Esophagus (tissue), 2 donors: ENCODE measurements around the gene P2RY13. TPM values are rescaled to one million over a fixed set of nuclear protein-coding genes. Genes with fewer than 3 reads are reported as not detected.

Experiments used
- H3K27ac ChIP-seq, 2 donors: one replicate each; pipeline ENCODE4 v1.5.1; 2013; ENCODE audit warnings: low read depth in 2 of 2, mild to moderate bottlenecking in 2 of 2, inconsistent platforms in 1 of 2, low read length in 1 of 2, moderate library complexity in 1 of 2
- H3K27me3 ChIP-seq, 2 donors: one replicate each; pipeline ENCODE4 v1.6.1; 2013; ENCODE audit warnings: low read length in 2 of 2, control low read depth in 1 of 2, mild to moderate bottlenecking in 1 of 2; ENCODE audit not compliant: insufficient read depth in 2 of 2, control insufficient read depth in 1 of 2
- H3K36me3 ChIP-seq, 2 donors: one replicate each; pipeline ENCODE4 v1.6.1; 2013; ENCODE audit warnings: low read length in 1 of 2; ENCODE audit not compliant: control insufficient read depth in 2 of 2, insufficient read depth in 2 of 2
- H3K4me1 ChIP-seq, 2 donors: one replicate each; pipeline ENCODE4 v1.6.1; 2013; ENCODE audit warnings: low read length in 1 of 2; ENCODE audit not compliant: control insufficient read depth in 2 of 2, insufficient read depth in 2 of 2
- H3K4me3 ChIP-seq, 2 donors: one replicate each; pipeline ENCODE4 v1.5.1; 2013; ENCODE audit warnings: low read length in 2 of 2, mild to moderate bottlenecking in 2 of 2, low read depth in 1 of 2, moderate library complexity in 1 of 2
- H3K9me3 ChIP-seq, 2 donors: one replicate each; pipeline ENCODE4 v1.6.1; 2013; ENCODE audit warnings: mild to moderate bottlenecking in 2 of 2, low read depth in 1 of 2, low read length in 1 of 2, moderate library complexity in 1 of 2; ENCODE audit not compliant: control insufficient read depth in 2 of 2, insufficient read depth in 1 of 2
- WGBS, 2 donors: extraction: QIAGEN DNeasy Blood & Tissue Kit; methylation state at CpG; one replicate each; pipeline ENCODE4 v1.1.7; 2013; 5-methylcytosine and 5-hydroxymethylcytosine counted together
- polyA plus RNA-seq, 2 donors: library from polyadenylated mRNA; stranded (reverse); fragments of 200-250 nt; gene quantifications; one replicate each; pipeline ENCODE4 v1.2.3, GENCODE V29; 2013
- donor health status: healthy with polysubstance abuse.
- donor health status: Bipolar disorder and iron deficiency.

P2RY13 gene
- polyA plus RNA-seq, 2 donors = 0.24 to 0.68 TPM

- peaks cover 4 to 5% of the 10 kb centered on the region in 2 donors for H3K4me1 ChIP-seq
- no peaks in the 10 kb centered on the region for H3K27me3 ChIP-seq
- H3K4me3 ChIP-seq = no peak overlapping the region
- H3K27ac ChIP-seq = peak overlapping the region; percentile 82 to 89
- H3K36me3 ChIP-seq = peaks cover 0 to 4% of the 10 kb centered on the region in 2 donors
- no peaks in the 10 kb centered on the region for H3K9me3 ChIP-seq
- WGBS, 2 donors = 40 to 51% methylated on average over 7 of the region's 7 CpGs
These were observed 24.1 kb downstream of the P2RY13 start for GRCh38 chr3:151305060-151305774.

GRCh38 chr3:151303751-151304150 is 25.6 kb downstream of the P2RY13 start:
- 75 to 76% methylated on average over 2 of the region's 2 CpGs for WGBS, 2 donors
- Histone ChIP-seq H3K4me1 (peaks cover 4 to 5% of the 10 kb centered on the region in 2 donors), H3K27me3 (no peaks in the 10 kb centered on the region), H3K36me3 (peaks cover 0 to 1% of the 10 kb centered on the region in 2 donors), H3K4me3 (no peak overlapping the region), H3K9me3 (no peaks in the 10 kb centered on the region), H3K27ac (no peak overlapping the region)

- H3K27me3 ChIP-seq = no peaks in the 10 kb centered on the region
- peaks cover 0 to 5% of the 10 kb centered on the region in 2 donors for H3K4me1 ChIP-seq
- no peak overlapping the region for H3K4me3 ChIP-seq
- no peaks in the 10 kb centered on the region for H3K9me3 ChIP-seq
- peaks cover 0 to 1% of the 10 kb centered on the region in 2 donors for H3K36me3 ChIP-seq
- WGBS, 2 donors = 56 to 77% methylated on average over 3 of the region's 3 CpGs
- H3K27ac ChIP-seq = no peak overlapping the region
These were observed 27.6 kb downstream of the P2RY13 start for GRCh38 chr3:151301787-151302186.

GRCh38 chr3:151300539-151300938 is 28.8 kb downstream of the P2RY13 start:
- H3K4me3 ChIP-seq = no peak overlapping the region
- no peaks in the 10 kb centered on the region for H3K27me3 ChIP-seq
- peaks cover 0 to 3% of the 10 kb centered on the region in 2 donors for H3K4me1 ChIP-seq
- no peak overlapping the region for H3K27ac ChIP-seq
- 77 to 90% methylated on average over 1 of the region's 1 CpG for WGBS, 2 donors
- peaks cover 0 to 4% of the 10 kb centered on the region in 2 donors for H3K36me3 ChIP-seq
- no peaks in the 10 kb centered on the region for H3K9me3 ChIP-seq

- Histone ChIP-seq H3K9me3 (no peaks in the 10 kb centered on the region), H3K4me1 (peaks cover 0 to 3% of the 10 kb centered on the region in 2 donors), H3K27me3 (no peaks in the 10 kb centered on the region), H3K4me3 (no peak overlapping the region), H3K27ac (no peak overlapping the region), H3K36me3 (peaks cover 0 to 6% of the 10 kb centered on the region in 2 donors)
- 75 to 80% methylated on average over 2 of the region's 2 CpGs for WGBS, 2 donors
These were observed 30.3 kb downstream of the P2RY13 start for GRCh38 chr3:151299006-151299405.

GRCh38 chr3:151297429-151297828 is 31.9 kb downstream of the P2RY13 start:
- no peak overlapping the region for H3K4me3 ChIP-seq
- 52 to 67% methylated on average over 2 of the region's 2 CpGs for WGBS, 2 donors
- H3K4me1 ChIP-seq = peaks cover 0 to 3% of the 10 kb centered on the region in 2 donors
- H3K27ac ChIP-seq = peak overlapping the region in 1 of 2 donors; percentile 33
- peaks cover 2 to 6% of the 10 kb centered on the region in 2 donors for H3K36me3 ChIP-seq
- H3K27me3 ChIP-seq = no peaks in the 10 kb centered on the region
- H3K9me3 ChIP-seq = no peaks in the 10 kb centered on the region

- Histone ChIP-seq H3K9me3 (no peaks in the 10 kb centered on the region), H3K4me3 (no peak overlapping the region), H3K4me1 (peaks cover 0 to 3% of the 10 kb centered on the region in 2 donors), H3K27ac (no peak overlapping the region), H3K27me3 (no peaks in the 10 kb centered on the region), H3K36me3 (peaks cover 2 to 6% of the 10 kb centered on the region in 2 donors)
- WGBS, 2 donors = 63 to 85% methylated on average over 3 of the region's 3 CpGs
These were observed 33.1 kb downstream of the P2RY13 start for GRCh38 chr3:151296226-151296625.

- H3K36me3 ChIP-seq = peaks cover 2 to 5% of the 10 kb centered on the region in 2 donors
- no peak overlapping the region for H3K4me3 ChIP-seq
- no peaks in the 10 kb centered on the region for H3K9me3 ChIP-seq
- WGBS, 2 donors = 50 to 56% methylated on average over 6 of the region's 6 CpGs
- H3K27ac ChIP-seq = no peak overlapping the region
- peaks cover 0 to 3% of the 10 kb centered on the region in 2 donors for H3K4me1 ChIP-seq
- no peaks in the 10 kb centered on the region for H3K27me3 ChIP-seq
These were observed 36.2 kb downstream of the P2RY13 start for GRCh38 chr3:151293127-151293526.

- Histone ChIP-seq H3K4me1 (no peaks in the 10 kb centered on the region), H3K27me3 (no peaks in the 10 kb centered on the region), H3K4me3 (no peak overlapping the region), H3K36me3 (peaks cover 2% of the 10 kb centered on the region in 2 donors), H3K9me3 (no peaks in the 10 kb centered on the region), H3K27ac (no peak overlapping the region)
- WGBS, 2 donors = 38 to 52% methylated on average over 3 of the region's 3 CpGs
These were observed 38.7 kb downstream of the P2RY13 start for GRCh38 chr3:151290673-151291072.

- Histone ChIP-seq H3K9me3 (no peaks in the 10 kb centered on the region), H3K36me3 (peaks cover 0 to 2% of the 10 kb centered on the region in 2 donors), H3K27me3 (no peaks in the 10 kb centered on the region), H3K4me1 (no peaks in the 10 kb centered on the region), H3K4me3 (no peak overlapping the region), H3K27ac (no peak overlapping the region)
- 24 to 48% methylated on average over 3 of the region's 3 CpGs for WGBS, 2 donors
These were observed 39.9 kb downstream of the P2RY13 start for GRCh38 chr3:151289445-151289844.
